MM.1S (cell line): ENCODE results near the gene CACNA2D1.

ENCODE experiments used
- CTCF ChIP-seq: fragments of 300-600 bp; sonication (generic); IDR thresholded peaks from 2 replicates; pipeline ENCODE4 v1.5.1; 2016; ENCODE audit warnings: antibody characterized with exemption, low read length, mixed read lengths
- EZH2phosphoT487 ChIP-seq: fragments of 300-600 bp; sonication (generic); IDR thresholded peaks from 2 replicates; pipeline ENCODE4 v1.6.1; 2018; ENCODE audit warnings: antibody characterized with exemption, low read length

GRCh38 chr7:82179311-82179710 lies 264.3 kb downstream of the CACNA2D1 start:
- no peak for TF ChIP-seq CTCF
- TF ChIP-seq EZH2phosphoT487 = no peak
